ENCODE measurements around the gene SPATS2L.

SPATS2L gene, protein sequence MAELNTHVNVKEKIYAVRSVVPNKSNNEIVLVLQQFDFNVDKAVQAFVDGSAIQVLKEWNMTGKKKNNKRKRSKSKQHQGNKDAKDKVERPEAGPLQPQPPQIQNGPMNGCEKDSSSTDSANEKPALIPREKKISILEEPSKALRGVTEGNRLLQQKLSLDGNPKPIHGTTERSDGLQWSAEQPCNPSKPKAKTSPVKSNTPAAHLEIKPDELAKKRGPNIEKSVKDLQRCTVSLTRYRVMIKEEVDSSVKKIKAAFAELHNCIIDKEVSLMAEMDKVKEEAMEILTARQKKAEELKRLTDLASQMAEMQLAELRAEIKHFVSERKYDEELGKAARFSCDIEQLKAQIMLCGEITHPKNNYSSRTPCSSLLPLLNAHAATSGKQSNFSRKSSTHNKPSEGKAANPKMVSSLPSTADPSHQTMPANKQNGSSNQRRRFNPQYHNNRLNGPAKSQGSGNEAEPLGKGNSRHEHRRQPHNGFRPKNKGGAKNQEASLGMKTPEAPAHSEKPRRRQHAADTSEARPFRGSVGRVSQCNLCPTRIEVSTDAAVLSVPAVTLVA

DNA sequence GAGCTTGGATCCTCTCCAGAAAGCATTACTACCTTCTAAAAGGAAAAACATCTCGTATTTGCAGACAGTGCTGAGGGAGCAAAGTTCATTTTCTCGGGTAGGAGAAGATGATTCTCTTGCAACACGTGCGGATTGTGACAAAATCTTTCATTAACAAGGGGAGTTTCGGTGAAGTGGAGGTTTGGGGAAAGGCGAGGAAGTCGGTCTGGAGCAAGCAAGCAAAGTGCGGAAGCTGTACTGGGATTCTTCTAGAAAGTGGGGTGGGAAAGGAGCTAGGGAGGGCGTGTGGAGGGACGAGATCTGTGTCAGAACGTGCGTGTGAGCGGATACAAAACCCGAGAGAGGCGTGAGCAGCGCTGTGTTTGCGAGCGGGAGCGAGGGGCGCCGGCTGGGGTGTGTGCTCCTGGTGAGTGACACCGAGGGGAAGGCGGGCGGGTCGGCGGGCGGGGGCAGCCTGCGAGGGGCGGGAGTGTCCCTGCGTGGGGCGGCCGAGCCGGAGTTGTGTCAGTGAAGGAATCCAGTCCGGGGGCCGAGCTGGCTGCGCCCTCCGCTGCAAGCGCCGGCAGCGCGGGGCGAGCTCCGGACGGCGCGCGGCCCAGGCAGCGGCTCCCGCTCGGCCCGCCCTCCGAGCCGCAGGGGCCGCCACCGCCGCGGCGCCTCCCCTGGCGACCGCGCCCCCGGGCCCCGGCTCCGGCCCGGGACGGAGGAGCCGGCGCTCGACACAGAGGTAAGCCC lies at the start of gene SPATS2L:
Gene SPATS2L (plus strand): TSS at position 498 of the 735 bp plus-strand sequence. CDS start 82,552 bp downstream, outside the sequence.
- DNase-seq = peak; percentile 32

DNA sequence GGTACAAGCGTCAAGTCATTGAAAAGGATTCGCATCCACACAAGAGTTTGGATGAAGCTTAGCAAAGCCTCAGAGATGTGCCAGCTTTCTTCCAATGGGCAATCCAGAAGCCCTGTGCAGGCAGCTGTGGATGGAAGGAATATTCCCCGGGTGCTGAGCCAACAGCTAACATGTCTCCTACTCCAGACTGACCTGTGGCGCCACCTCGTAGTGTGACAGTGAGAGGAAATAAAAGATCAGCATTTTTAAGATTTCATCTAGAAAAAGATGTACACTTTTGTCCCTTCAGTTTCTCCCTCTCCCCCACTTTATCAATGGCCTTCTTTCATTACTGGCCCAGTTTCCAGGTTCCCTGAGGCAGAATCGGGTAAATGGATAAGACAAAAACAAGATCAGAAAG lies 48.9 kb upstream of the SPATS2L start:
- no peak for DNase-seq

DNA sequence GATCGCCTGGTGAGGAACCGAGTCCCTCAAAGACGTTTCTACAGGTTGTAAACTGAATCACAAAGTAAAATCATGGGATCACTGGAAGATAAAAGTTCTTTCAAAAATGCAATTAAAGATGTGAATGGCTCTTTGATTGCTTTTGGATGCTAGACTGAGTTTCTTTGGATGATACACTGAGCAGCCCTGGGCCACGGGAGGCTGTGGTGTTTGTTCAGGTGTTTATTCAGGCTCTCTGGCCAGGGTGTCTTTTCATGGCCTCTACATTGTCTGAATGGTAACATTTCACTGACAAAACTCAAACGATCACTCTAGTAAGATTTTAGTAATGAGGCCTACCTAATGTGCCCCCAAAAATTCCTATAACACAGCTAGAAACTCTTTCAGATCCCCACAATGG lies 48.4 kb upstream of the SPATS2L start:
- no peak for DNase-seq

DNA sequence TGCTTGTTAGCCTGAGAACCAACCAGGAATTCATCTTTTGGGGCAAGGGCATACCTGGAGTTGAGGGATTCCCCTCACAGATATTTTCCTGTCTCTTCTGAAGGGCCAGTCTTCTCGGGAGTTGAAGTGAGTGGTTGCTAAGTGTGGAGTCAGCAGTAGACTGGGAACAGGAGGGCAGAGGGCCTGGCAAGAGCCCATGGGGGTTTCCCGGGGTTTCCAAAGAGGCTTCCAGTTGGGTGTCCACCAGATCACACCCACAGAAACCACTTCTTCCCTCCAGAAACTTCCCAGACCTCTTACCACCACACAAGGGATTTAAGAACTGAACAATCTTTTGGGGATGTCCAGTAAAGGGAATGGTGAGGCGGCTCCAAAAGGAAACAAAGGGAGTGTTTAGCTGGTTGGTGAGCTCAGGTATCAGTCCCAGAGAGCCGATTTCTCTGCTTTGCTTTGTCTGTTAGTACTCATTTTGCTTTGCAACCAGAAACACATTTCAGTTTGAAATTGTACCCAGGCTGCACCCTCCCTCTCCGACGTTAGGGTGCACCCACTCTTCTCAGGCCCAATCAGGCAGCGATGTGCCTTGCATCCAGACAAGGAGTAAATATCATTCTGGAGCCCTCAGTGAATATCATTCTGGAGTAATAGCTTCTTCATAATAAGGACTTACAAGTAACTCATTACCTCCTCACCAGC lies 47.5 kb upstream of the SPATS2L start:
- no peak for DNase-seq

DNA sequence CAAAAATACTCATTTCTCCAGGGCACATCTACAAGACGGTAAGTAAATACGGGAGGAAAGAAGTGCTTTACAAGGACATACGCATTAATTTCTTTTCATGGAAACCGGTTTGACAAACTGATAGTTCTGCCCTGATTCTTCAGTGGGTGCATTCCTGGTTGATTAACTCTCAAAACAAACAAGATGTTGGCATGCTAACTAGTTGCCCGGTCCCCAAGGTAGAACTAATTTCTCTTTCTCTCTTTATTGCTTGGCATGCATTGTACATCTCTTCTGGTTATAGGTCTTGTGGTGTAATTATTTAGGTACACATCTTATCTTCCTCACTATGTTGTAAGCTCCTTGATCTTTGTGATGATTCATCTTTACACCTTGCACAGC lies 46.9 kb upstream of the SPATS2L start:
- DNase-seq = peak; percentile 71

DNA sequence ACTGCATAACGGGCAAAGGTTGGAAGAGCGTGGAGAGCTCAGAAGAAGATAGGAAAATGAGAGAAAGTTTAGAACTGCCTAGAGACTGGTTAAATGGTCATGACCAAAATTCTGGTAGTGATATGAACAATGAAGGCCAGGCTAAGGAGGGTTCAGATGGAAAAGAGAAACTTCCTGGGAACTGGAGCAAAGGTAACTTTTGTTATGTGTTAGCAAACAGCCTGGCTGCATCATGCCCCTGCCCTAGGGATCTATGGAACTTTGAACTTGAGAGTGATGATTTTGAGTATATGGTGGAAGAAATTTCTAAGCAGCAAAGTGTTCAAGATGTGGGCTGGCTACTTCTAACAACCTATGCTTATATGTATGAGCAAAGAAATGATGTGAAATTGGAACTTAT lies 44.4 kb upstream of the SPATS2L start:
- DNase-seq = no peak

DNA sequence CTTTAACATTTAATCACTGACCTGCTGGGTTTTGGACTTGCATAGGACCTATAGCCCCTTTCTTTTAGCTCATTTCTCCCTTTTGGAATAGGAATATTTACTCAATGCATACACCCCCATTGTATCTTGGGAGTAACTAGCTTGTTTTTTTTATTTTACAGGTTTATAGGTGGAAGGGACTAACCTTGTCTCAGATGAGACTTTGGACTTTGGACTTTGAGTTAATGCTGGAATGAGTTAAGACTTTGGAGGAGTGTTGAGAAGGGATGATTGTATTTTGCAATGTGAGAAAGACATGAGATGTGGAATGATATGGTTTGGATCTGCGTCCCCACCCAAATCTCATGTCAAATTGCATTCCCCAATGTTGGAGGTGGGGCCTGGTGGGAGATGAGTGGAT lies 43.2 kb upstream of the SPATS2L start:
- DNase-seq = no peak

DNA sequence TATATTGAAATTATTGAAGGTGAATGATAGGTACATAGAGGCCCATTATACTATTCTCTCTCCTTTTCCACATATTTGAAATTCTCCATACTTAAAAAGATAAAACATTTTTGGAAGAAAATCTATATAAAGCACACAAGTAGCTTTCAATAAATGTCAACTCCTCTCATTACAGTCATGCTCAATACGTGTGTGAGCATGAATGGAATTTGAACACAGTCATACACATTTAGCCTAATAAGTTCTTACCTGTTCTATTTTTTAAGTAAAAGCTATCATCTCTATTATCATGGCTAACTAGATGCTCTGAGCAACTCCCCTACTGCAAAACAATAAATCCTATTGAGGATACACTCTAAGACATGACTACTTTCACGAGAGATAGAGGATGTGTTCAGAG lies 41.9 kb upstream of the SPATS2L start:
- no peak for DNase-seq

DNA sequence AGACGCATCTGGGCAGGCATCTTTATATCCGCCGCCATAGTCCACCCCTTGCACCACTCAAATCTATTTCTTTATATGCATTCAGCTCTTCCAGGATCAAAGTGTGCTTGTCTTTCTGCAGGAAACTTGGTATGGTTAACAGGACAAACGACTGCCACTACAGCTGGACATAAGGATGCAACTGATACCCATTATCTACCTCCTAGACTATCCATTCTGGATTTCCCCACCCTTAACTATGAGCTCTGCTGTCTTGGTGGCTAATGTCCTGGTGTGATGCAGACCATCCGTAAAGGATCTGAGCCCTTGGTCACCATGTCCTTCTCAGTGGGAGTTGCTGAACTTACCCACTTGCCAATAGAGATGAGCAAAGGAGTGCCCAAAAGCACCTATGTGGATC lies 40.1 kb upstream of the SPATS2L start:
- no peak for DNase-seq

DNA sequence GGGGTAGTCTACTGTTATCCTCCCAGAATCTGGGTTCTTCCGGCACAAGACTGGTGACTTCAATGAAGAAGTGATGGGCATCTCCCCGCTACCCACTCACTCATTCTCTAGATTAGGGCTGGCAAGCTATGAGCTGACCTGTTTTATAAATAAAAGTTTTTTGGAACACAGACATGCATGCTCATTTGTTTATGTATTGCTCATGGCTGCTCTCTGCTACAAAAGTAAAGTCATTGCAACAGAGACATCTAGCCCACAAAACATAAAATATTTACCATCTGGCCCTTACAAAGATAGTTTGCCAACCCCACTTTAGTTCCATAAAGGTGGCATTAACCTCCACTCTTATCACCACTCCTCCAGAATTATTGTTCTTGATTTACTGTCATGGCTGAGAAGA lies 39.1 kb upstream of the SPATS2L start:
- no peak for DNase-seq

DNA sequence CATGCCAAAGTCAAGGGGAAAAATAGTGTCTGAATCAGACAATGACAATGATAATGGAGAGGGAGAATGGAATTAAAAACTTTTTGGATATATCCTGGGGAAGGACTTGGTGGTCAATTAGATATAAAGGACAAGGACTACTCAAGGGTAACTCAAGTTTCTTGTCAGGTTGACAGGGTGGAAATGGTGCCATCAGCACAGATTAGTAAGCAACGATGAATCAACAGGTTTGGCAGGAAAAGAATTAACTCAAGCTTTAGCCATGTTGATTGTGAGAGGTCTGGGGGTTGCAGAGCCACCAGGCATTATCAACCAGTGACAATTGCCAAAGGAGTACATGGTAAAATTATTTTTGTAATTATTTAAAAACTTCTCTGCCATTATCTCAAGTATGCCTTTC lies 35.8 kb upstream of the SPATS2L start:
- DNase-seq = no peak

DNA sequence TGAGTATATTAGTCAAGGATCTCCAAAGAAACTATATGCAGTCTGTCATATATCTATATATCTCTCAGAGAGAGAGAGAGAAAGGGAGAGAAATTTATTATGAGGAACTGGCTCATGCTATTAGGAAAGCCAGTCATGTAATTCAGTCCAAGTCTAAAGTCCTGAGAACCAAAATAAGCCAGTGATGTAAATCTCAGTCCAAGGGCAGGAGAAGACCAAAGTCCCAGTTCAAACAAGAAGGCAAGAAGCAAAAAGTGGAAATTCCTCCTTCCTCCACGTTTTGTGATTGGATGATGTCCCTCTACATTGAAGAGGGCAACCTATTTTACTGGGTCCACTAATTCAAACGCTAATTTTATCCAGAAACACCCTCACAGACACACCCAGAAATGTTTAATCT lies 34.2 kb upstream of the SPATS2L start:
- no peak for DNase-seq

DNA sequence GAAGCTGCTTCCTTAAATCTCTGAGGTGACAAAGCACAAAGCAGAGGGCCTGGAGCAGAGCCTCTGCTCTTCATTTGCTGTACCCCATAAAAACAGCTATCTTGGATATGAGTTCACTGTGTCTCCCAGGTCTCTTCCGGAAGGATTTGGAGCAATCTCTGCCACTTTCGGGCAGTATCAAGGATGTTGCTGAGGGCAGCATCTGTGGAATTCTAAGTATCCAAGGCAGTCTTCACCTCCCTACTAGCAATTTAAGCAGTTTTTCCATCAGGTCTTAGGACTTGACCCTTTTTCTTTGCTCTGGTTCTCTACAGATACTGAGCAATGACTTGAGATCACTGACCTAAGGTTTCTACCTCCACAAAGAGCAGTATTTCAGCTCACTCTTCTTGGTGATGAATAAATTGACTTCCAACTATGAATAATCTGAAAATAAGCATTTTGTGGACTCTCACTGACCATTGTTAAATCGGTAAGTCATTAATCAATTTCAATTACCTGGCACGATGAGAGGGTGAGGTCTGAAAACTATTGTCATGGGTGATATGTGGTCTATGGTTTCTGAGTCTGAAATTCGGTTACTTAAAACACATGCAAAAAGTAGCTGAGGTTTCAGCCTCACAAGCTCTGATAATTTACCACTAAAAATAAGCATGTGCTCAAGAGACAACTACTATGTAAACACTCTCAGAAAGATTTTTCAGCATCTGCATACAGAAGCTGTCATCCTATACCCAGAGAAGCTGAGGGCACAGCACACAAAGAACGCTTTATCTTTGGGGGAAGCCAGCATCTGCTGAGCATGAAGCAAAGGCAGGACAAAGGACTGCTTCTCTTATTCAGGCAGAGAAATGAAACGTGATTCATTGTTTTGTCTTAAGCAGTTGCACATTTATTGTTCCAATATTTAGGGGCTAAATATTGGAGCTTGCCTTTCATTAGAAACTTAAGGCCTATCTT lies 32.1 kb upstream of the SPATS2L start:
- peak; percentile 74 for DNase-seq

DNA sequence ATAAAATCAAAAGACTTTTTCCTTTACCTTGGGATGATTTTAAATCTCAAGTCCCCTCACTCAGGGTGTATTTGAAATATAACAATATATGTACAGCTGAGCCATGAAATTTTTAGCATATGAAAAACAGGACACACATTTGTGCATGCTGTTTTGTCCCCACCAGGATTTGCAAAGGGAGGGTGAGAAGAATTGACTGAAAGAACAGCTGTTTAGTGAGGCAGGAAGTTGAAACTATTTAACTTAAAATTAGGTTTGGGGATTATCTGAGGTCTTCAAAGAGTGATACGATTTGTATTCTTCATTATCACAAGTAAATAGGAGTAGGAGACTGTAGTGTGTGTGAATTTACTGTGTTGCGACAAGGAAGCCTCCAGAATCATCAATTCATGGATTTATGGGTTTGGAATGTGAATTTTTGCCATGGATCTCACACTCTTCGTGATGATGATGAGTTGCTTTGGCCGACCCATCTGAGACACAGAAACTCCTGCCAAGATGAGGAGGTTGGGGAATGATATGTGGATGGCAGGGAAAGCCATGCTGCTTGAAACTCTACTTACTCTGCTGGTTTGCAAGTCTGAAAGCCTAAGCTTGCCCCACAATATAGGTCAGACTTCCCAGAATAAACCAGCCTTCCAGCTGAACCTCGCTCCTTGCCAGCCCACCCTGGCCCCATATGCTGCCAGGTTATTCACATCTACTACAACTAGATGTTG lies 31.0 kb upstream of the SPATS2L start:
- no peak for DNase-seq

DNA sequence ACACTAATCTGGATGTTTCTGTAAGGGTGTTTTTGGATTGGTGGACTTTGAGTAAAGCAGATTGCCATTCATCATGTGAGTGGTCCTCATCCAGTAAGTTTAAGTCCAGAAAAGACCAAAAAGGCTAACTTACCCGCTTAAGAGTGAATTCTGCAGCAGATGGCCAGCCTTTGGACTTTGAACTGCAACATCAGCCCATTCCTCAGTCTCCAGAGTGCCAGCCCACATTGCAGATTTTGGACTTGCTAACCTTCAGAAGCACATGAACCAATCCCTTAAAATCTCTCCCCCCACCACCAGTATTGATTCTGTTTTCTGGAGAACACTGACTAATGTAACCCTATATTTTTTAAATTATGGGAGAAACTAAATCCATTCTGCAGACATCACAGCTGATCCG lies 30.0 kb upstream of the SPATS2L start:
- DNase-seq = no peak

DNA sequence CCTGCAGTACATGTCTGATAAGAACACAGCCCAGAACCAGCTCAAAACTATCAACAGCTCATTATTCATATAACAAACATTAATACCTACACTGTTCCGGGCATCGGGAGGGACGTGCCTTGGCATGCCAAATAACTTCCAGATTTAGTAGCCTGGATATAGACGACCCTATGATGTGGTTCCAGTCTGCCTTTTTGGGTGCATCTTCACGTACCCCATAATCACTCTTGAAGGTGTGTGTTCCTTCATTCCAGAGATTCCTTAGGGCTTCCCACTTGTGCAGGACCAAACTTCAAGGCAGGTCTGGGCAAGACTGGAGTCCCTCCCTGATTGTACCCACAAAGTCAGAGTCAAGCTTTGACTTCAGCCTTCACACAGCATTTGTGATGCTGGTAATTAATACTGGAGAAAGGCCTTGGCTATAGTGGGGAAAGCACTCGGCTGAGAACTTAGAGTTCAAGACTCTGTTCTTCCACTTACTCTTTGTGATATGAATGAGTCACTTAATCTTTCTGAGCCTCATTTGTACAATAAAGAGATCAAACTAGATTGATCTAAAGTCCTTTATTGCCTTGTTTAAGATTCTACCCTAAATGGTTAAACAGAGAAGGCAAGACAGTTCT lies 27.7 kb upstream of the SPATS2L start:
- DNase-seq = no peak

DNA sequence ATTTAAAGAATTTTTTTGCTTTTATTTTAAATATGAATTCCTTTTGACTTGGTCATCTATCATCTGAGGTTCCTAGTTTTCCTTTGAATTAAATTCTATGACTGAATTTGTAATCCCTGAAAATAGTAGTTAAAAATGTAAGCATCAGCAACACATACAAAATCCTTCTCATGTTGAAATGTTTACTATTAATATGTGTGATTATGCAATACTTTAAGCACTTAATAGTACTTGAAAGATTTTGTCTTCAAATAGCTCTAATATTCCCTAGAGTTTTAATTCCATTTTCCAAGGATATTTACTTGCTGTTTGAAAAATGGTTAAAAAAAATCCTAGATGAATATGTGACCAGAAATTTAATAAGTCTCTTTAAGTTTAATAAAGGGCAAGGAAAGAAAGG lies 26.6 kb upstream of the SPATS2L start:
- DNase-seq = no peak

DNA sequence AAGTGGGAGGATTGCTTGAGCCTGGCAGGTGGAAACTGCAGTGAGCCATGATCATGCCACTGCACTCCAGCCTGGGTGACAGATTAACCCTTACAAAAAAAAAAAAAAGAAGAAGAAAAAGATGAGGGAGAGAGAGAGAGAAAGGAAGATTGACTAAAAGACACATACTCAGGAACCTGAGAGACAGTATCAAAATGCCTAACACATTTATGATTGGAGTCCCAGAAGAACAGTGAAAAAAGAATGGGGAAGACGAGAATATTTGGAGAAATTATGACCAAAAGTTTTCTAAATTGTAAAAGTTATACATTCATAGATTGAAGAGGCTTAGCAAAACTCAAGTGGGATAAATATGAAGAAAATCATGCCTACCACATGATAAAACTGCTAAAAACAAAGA lies 19.9 kb upstream of the SPATS2L start:
- no peak for DNase-seq

DNA sequence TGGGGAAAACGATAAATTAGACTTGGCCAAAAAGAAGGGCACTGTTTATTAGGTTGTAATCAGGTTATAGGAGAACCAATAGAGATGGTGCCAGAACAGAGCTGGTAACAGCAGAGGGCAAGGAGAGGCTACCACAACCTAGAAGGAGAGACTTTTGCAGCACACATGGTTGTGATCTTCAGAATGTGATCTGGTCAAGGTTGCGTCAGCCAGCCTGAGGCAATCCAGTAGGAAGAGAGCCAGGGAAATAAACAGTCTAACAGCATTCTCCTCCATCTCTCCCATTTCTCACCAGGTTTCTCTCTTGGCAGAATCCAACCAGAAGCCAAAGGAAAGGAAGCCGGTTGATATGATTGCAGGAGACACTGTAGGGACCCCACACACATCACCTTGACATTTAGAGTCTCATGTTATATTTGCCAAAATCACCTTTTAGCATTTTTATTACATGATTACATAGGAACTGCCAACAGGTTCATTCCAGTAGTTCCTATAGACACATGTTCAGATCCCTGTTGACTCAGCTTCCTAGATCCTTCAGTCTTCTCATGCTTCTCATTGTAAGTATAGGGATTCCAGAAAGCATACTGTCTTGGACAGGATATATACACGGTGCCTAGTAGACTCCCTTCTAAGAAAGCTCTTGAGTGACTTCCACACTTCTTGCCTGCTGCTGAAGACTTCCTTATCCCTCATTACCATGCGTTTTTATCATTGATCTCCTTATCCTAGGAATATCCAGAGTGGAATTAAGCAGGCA lies 17.6 kb upstream of the SPATS2L start:
- no peak for DNase-seq

DNA sequence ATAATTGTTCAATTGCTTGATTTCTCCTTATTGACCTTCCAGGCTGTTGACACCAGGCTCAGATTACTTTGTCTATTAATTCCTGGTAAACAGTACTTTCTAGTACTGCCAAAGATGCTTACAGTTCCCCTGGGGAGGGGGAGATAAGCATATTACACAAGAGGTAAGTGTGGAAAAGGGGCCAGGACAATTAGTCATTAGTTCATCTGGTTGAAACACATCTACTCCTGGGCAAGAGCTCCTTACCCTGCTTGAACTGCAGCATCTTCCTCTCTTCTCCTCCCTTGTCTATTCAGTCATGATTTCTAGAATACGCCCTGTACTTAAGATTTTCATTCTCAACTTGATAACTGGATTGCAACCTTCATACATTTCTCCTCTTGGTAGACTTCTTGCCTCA lies 10.4 kb upstream of the SPATS2L start:
- no peak for DNase-seq

Measured in NCI-H1436 (cell line).